IPS-18c (cell line): Measurements from ENCODE around the gene JAKMIP2.

Source experiments
- H3K4me3 ChIP-seq: 2 replicates; pipeline ENCODE4 v1.7.0; 2013; ENCODE audit warnings: low read depth, mild to moderate bottlenecking, low read length, moderate library complexity; ENCODE audit not compliant: insufficient read depth
- H3K9me3 ChIP-seq: one replicate; pipeline ENCODE4 v1.6.1; 2013; ENCODE audit warnings: mild to moderate bottlenecking, low read length, moderate library complexity; ENCODE audit not compliant: control insufficient read depth, insufficient read depth

JAKMIP2 gene

GRCh38 chr5:147754372-147755122 is 28.0 kb downstream of the JAKMIP2 start:
- no peaks in the 10 kb centered on the region for H3K9me3 ChIP-seq
- H3K4me3 ChIP-seq = no peak overlapping the region

GRCh38 chr5:147753765-147754164 is 28.8 kb downstream of the JAKMIP2 start:
- Histone ChIP-seq H3K4me3 (no peak overlapping the region), H3K9me3 (no peaks in the 10 kb centered on the region)

- Histone ChIP-seq H3K9me3 (no peaks in the 10 kb centered on the region), H3K4me3 (no peak overlapping the region)
Measured at GRCh38 chr5:147752666-147753290, 29.8 kb downstream of the JAKMIP2 start.

GRCh38 chr5:147752033-147752432 is 30.5 kb downstream of the JAKMIP2 start:
- Histone ChIP-seq H3K4me3 (no peak overlapping the region), H3K9me3 (no peaks in the 10 kb centered on the region)

GRCh38 chr5:147751156-147751830 is 31.2 kb downstream of the JAKMIP2 start:
- no peak overlapping the region for H3K4me3 ChIP-seq
- no peaks in the 10 kb centered on the region for H3K9me3 ChIP-seq

- Histone ChIP-seq H3K4me3 (no peak overlapping the region), H3K9me3 (no peaks in the 10 kb centered on the region)
Measured at GRCh38 chr5:147750065-147750464, 32.5 kb downstream of the JAKMIP2 start.

GRCh38 chr5:147748590-147748989 is 33.9 kb downstream of the JAKMIP2 start:
- no peaks in the 10 kb centered on the region for H3K9me3 ChIP-seq
- H3K4me3 ChIP-seq = no peak overlapping the region

GRCh38 chr5:147746986-147747385 is 35.5 kb downstream of the JAKMIP2 start:
- no peaks in the 10 kb centered on the region for H3K9me3 ChIP-seq
- no peak overlapping the region for H3K4me3 ChIP-seq

- H3K9me3 ChIP-seq = no peaks in the 10 kb centered on the region
- H3K4me3 ChIP-seq = no peak overlapping the region
Measured at GRCh38 chr5:147743678-147744374, 38.7 kb downstream of the JAKMIP2 start.

GRCh38 chr5:147743012-147743411 is 39.5 kb downstream of the JAKMIP2 start:
- Histone ChIP-seq H3K9me3 (no peaks in the 10 kb centered on the region), H3K4me3 (no peak overlapping the region)

GRCh38 chr5:147742151-147742550 is 40.4 kb downstream of the JAKMIP2 start:
- Histone ChIP-seq H3K4me3 (no peak overlapping the region), H3K9me3 (no peaks in the 10 kb centered on the region)

- no peak overlapping the region for H3K4me3 ChIP-seq
- H3K9me3 ChIP-seq = no peaks in the 10 kb centered on the region
Measured at GRCh38 chr5:147740864-147741263, 41.7 kb downstream of the JAKMIP2 start.

- Histone ChIP-seq H3K9me3 (no peaks in the 10 kb centered on the region), H3K4me3 (no peak overlapping the region)
Measured at GRCh38 chr5:147737921-147738320, 44.6 kb downstream of the JAKMIP2 start.

- no peak overlapping the region for H3K4me3 ChIP-seq
- H3K9me3 ChIP-seq = no peaks in the 10 kb centered on the region
Measured at GRCh38 chr5:147735621-147736125, 46.9 kb downstream of the JAKMIP2 start.

GRCh38 chr5:147734894-147735293 is 47.6 kb downstream of the JAKMIP2 start:
- H3K4me3 ChIP-seq = no peak overlapping the region
- no peaks in the 10 kb centered on the region for H3K9me3 ChIP-seq

- Histone ChIP-seq H3K4me3 (no peak overlapping the region), H3K9me3 (no peaks in the 10 kb centered on the region)
Measured at GRCh38 chr5:147733075-147733474, 49.5 kb downstream of the JAKMIP2 start.

- no peaks in the 10 kb centered on the region for H3K9me3 ChIP-seq
Measured at GRCh38 chr5:147732291-147732883, 50.1 kb downstream of the JAKMIP2 start.

More at GRCh38 chr5:147732291-147732883, 50.1 kb downstream of the JAKMIP2 start:
- no peak overlapping the region for H3K4me3 ChIP-seq
